ENCODE measurements around the gene PRR33. TPM values are rescaled to one million over a fixed set of nuclear protein-coding genes. Genes with fewer than 3 reads are reported as not detected.

The PRR33 gene
- total RNA-seq, 1 experiment from 2014 or later: not detected

DNA sequence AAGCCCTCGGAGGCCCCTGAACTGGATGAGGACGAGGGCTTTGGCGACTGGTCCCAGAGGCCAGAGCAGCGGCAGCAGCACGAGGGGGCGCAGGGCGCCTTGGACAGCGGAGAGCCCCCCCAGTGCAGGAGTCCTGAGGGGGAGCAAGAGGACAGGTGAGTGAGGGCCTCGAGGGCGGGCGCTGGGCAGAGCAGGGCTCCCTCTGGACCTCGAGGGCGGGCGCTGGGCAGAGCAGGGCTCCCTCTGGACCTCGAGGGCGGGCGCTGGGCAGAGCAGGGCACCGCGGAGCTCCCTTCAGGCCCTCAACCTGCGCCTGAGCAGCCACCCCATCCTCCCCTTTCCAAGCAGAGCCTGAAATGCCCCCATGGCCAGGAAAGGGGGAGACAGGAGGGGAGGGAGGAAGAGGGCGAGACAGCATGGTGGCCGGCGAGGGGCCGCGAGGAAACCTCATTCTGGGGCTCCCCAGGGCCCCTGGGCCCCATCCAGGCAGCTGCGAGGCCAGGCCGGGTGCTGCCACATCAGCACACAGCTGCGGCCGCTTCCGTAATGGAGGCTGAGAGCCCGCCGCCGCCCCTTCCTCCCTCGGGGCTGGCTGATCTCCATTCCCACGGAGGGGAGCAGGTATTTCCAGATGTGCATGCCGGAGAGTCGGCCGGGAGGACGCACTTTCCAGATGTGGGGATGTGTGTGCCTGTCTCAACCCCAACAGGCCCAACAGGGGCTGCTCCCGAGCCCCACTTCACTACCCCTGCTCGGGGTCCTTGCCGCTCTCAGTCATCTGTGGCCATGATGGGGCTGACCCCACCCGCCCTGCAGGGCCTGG is 10.0 kb downstream of the PRR33 start:
- Histone ChIP-seq H3K4me1 (ENCODE audit: control insufficient read depth, insufficient read depth, low read length) (peaks cover 4% of the 10 kb centered on the region; the same call in 1 of the 2 replicates), H3K4me3 (ENCODE audit: low read depth in 2 of 2, low read length in 2 of 2) (no peak overlapping the region), H3K9me3 (ENCODE audit: control insufficient read depth, insufficient read depth, low read depth, low read length) (no peaks in the 10 kb centered on the region), H3K36me3 (ENCODE audit: control insufficient read depth, insufficient read depth, low read length) (no peaks in the 10 kb centered on the region), H3K27me3 (ENCODE audit: control insufficient read depth, insufficient read depth, low read length) (no peaks in the 10 kb centered on the region), H3K27ac (ENCODE audit: low read length) (no peak overlapping the region)
- ChIA-PET CTCF (interaction anchor here (0.6 to 2.7 kb wide), 38 partner anchors 8 to 300 kb away, joined by 3 to 26 read pairs (median 4); partner anchors contain the start of genes SYT8 and TNNT3), POLR2A (interaction anchor here (0.6 kb wide), 1 partner anchor 66 kb away, joined by 5 read pairs; no protein-coding TSS in a partner anchor)
- no peak for TF ChIP-seq POLR2AphosphoS5 (IDR thresholded peaks at IDR 0.05; ENCODE audit: low read depth, low read length)
- no peak for TF ChIP-seq CTCF (IDR thresholded peaks at IDR 0.05)
- TF ChIP-seq TCF7L2 (IDR thresholded peaks at IDR 0.05; ENCODE audit: low read depth, low read length): no peak
- TF ChIP-seq, protein P1, sequence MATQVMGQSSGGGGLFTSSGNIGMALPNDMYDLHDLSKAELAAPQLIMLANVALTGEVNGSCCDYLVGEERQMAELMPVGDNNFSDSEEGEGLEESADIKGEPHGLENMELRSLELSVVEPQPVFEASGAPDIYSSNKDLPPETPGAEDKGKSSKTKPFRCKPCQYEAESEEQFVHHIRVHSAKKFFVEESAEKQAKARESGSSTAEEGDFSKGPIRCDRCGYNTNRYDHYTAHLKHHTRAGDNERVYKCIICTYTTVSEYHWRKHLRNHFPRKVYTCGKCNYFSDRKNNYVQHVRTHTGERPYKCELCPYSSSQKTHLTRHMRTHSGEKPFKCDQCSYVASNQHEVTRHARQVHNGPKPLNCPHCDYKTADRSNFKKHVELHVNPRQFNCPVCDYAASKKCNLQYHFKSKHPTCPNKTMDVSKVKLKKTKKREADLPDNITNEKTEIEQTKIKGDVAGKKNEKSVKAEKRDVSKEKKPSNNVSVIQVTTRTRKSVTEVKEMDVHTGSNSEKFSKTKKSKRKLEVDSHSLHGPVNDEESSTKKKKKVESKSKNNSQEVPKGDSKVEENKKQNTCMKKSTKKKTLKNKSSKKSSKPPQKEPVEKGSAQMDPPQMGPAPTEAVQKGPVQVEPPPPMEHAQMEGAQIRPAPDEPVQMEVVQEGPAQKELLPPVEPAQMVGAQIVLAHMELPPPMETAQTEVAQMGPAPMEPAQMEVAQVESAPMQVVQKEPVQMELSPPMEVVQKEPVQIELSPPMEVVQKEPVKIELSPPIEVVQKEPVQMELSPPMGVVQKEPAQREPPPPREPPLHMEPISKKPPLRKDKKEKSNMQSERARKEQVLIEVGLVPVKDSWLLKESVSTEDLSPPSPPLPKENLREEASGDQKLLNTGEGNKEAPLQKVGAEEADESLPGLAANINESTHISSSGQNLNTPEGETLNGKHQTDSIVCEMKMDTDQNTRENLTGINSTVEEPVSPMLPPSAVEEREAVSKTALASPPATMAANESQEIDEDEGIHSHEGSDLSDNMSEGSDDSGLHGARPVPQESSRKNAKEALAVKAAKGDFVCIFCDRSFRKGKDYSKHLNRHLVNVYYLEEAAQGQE (IDR thresholded peaks at IDR 0.05; ENCODE audit: insufficient read depth in 1 of 2, low read depth in 2 of 2, low read length in 1 of 2): no peak
- TF ChIP-seq SIN3A (IDR thresholded peaks at IDR 0.05; ENCODE audit: borderline replicate concordance, insufficient read depth, low read depth, low read length): no peak
- BruUV-seq (replicated peaks): no TSS peak
- in situ Hi-C loops (cut with HindIII; ENCODE audit: low pct_unique_long_range_greater_than_20kb, low sequenced_read_pairs): no loop called here
- DNase-seq (ENCODE audit: low read depth, low spot score) (no peak), ATAC-seq (peak; percentile 15)
- intact Hi-C loops (cut with micrococcal nuclease; ENCODE audit: unreplicated experiment): loop anchor here (2.0 kb wide), 1 partner anchor 269 kb away; no protein-coding TSS in a partner anchor

DNA sequence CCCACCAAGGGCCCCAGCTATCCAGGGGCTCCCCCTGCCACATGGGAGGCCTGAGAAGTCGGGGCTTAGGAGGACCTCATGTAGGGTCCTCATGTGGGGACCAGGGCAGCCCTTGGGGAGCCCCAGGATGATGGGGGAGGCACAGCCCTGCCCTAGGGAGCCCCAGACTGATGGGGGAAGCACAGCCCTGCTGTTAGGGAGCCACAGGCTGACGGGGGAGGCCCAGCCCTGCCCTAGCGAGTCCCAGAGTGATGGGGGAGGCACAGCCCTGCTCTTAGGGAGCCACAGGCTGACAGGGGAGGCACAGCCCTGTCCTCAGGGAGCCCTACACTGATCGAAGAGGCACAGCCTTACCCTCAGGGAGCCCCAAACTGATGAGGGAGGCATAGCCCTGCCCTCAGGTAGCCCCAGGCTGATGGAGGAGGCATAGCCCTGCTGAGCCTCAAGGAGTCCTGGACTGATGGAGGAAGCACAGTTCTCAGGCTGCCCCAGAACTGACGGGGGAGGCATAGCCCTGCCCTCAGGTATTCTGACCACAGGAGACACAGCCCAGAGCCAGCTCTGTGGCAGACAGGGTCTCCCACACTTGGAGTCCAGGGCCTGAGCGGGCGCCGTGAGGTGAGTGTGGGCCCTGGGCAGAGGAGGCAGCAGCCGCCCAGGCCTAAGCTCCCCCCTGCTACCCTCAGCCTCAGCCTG is 10.8 kb downstream of the PRR33 start:
- H3K4me1 ChIP-seq (ENCODE audit: control insufficient read depth, insufficient read depth, low read length): peaks cover 9% of the 10 kb centered on the region
- CTCF ChIA-PET: interaction anchor here (0.6 to 2.7 kb wide), 6 partner anchors 36 to 228 kb away, joined by 3 to 24 read pairs (median 12); no protein-coding TSS in a partner anchor
- ATAC-seq: peak; percentile 15
- H3K27me3 ChIP-seq (ENCODE audit: control insufficient read depth, insufficient read depth, low read length): no peaks in the 10 kb centered on the region
- TF ChIP-seq, protein P1 (IDR thresholded peaks at IDR 0.05; ENCODE audit: insufficient read depth in 1 of 2, low read depth in 2 of 2, low read length in 1 of 2): no peak
- TF ChIP-seq POLR2AphosphoS5 (IDR thresholded peaks at IDR 0.05; ENCODE audit: low read depth, low read length) (no peak), TCF7L2 (IDR thresholded peaks at IDR 0.05; ENCODE audit: low read depth, low read length) (no peak), SIN3A (IDR thresholded peaks at IDR 0.05; ENCODE audit: borderline replicate concordance, insufficient read depth, low read depth, low read length) (no peak), CTCF (IDR thresholded peaks at IDR 0.05) (no peak)
- DNase-seq (ENCODE audit: low read depth, low spot score): no peak
- POLR2A ChIA-PET: no interaction called here
- intact Hi-C loops (cut with micrococcal nuclease; ENCODE audit: unreplicated experiment): no loop called here
- H3K36me3 ChIP-seq (ENCODE audit: control insufficient read depth, insufficient read depth, low read length): no peaks in the 10 kb centered on the region
- no TSS peak for BruUV-seq (replicated peaks)
- peak overlapping the region; percentile 20; the same call in 1 of the 2 replicates for H3K27ac ChIP-seq (ENCODE audit: low read length)
- no peaks in the 10 kb centered on the region for H3K9me3 ChIP-seq (ENCODE audit: control insufficient read depth, insufficient read depth, low read depth, low read length)
- H3K4me3 ChIP-seq (ENCODE audit: low read depth in 2 of 2, low read length in 2 of 2): no peak overlapping the region
- in situ Hi-C loops (cut with HindIII; ENCODE audit: low pct_unique_long_range_greater_than_20kb, low sequenced_read_pairs): no loop called here

Data from Panc1 (cell line).